SK-N-SH (cell line): ENCODE data around the gene PYGB. TPM values are rescaled to one million over a fixed set of nuclear protein-coding genes. Genes with fewer than 3 reads are reported as not detected.
A peak's percentile ranks its signal among the peaks of the same experiment; 100 is the strongest.

ENCODE experiments used
- CTCF ChIA-PET: fragments of 300-600, 350-600 bp; formaldehyde crosslinking; extraction: SDS; loops from one replicate; lab custom pipeline; 2021; lab: Yijun Ruan, JAX
- POLR2A ChIA-PET: fragments of 350-600 bp; sonication (Branson Sonifier 250); formaldehyde crosslinking; extraction: SDS; loops from one replicate; lab custom pipeline; 2020; ENCODE audit warnings: antibody characterized with exemption, inconsistent platforms; lab: Yijun Ruan, JAX
- DNase-seq: peaks from one replicate; pipeline ENCODE4 v3.0.0; 2012
- H2AFZ ChIP-seq: fragments of 200-600 bp; sonication (generic); 2 replicates; pipeline ENCODE4 v1.8.1; 2016; ENCODE audit warnings: antibody characterized with exemption, mild to moderate bottlenecking, low read depth
- H3F3A ChIP-seq: fragments of 200-600 bp; sonication (generic); replicated peaks from 2 replicates; pipeline ENCODE3; 2016; ENCODE audit warnings: antibody characterized with exemption, mild to moderate bottlenecking; ENCODE audit not compliant: insufficient read depth
- H3K27ac ChIP-seq, 2 experiments: fragments of 200-500 bp in 1 of 2; fragments of 200-600 bp in 1 of 2; sonication (Bioruptor generic) in 1 of 2; sonication (generic), shearing (Covaris generic) in 1 of 2; 2 replicates each; pipeline versions ENCODE4 v1.5.1 to v1.6.1; 2014 to 2016; ENCODE audit warnings: low read depth in 2 of 2, inconsistent platforms in 1 of 2, low read length in 1 of 2, mild to moderate bottlenecking in 1 of 2, mixed read lengths in 1 of 2
- H3K27me3 ChIP-seq: fragments of 200-600 bp; sonication (generic), shearing (Covaris generic); 2 replicates; pipeline ENCODE4 v1.6.1; 2016; ENCODE audit warnings: mixed run types; ENCODE audit not compliant: insufficient read depth
- H3K36me3 ChIP-seq, 2 experiments: fragments of 200-500 bp in 1 of 2; fragments of 200-600 bp in 1 of 2; sonication (Bioruptor generic) in 1 of 2; sonication (generic) in 1 of 2; replicated peaks in 1 of 2; 2 replicates each; pipeline versions ENCODE3 to v1.5.1; 2014 to 2016; ENCODE audit warnings: low read length in 1 of 2, mild to moderate bottlenecking in 1 of 2; ENCODE audit not compliant: insufficient read depth in 2 of 2, control insufficient read depth in 1 of 2
- H3K4me1 ChIP-seq, 2 experiments: fragments of 200-500 bp in 1 of 2; fragments of 200-600 bp in 1 of 2; sonication (Bioruptor generic) in 1 of 2; sonication (generic), shearing (Covaris generic) in 1 of 2; 2 replicates each; pipeline versions ENCODE4 v1.5.1 to v1.6.1; 2014 to 2016; ENCODE audit warnings: low read depth in 1 of 2, low read length in 1 of 2, mixed run types in 1 of 2; ENCODE audit not compliant: insufficient read depth in 2 of 2, control insufficient read depth in 1 of 2
- H3K4me2 ChIP-seq: fragments of 200-600 bp; sonication (generic), shearing (Covaris generic); 2 replicates; pipeline ENCODE4 v1.6.1; 2017; ENCODE audit warnings: mixed run types
- H3K4me3 ChIP-seq, 2 experiments: fragments of 200-500 bp in 1 of 2; fragments of 200-600 bp in 1 of 2; sonication (Bioruptor generic) in 1 of 2; sonication (generic), shearing (Covaris generic) in 1 of 2; 2 replicates each; pipeline versions ENCODE4 v1.5.1 to v1.8.1; 2014 to 2016; ENCODE audit warnings: low read depth in 2 of 2, inconsistent platforms in 1 of 2, low read length in 1 of 2, mild to moderate bottlenecking in 1 of 2, mixed read lengths in 1 of 2, moderate library complexity in 1 of 2
- H3K79me2 ChIP-seq: fragments of 200-600 bp; sonication (generic); 2 replicates; pipeline ENCODE4 v1.8.1; 2017; ENCODE audit warnings: mild to moderate bottlenecking; ENCODE audit not compliant: insufficient read depth
- H3K9ac ChIP-seq: fragments of 200-600 bp; sonication (generic); 2 replicates; pipeline ENCODE4 v1.6.1; 2017; ENCODE audit warnings: mixed run types
- H3K9me2 ChIP-seq: fragments of 200-600 bp; sonication (generic); 2 replicates; pipeline ENCODE4 v1.6.1; 2017; ENCODE audit warnings: mixed run types
- H3K9me3 ChIP-seq: fragments of 200-600 bp; sonication (generic); 2 replicates; pipeline ENCODE4 v1.6.1; 2017; ENCODE audit warnings: mixed run types, mild to moderate bottlenecking, moderate library complexity
- H4K20me1 ChIP-seq: fragments of 200-600 bp; sonication (generic); 2 replicates; pipeline ENCODE4 v1.6.1; 2017; ENCODE audit warnings: mild to moderate bottlenecking, mixed run types; ENCODE audit not compliant: insufficient read depth
- EP300 ChIP-seq, 2 experiments: IDR thresholded peaks; 2 replicates each; pipeline versions ENCODE4 v1.4.0 to v1.6.1; 2012; ENCODE audit warnings: borderline replicate concordance in 1 of 2, low read depth in 1 of 2, low read length in 1 of 2
- FOSL2 ChIP-seq: IDR thresholded peaks from 2 replicates; pipeline ENCODE4 v1.4.0; 2012; ENCODE audit warnings: low read depth, mild to moderate bottlenecking, moderate library complexity, borderline replicate concordance
- GATA2 ChIP-seq: sonication (generic); formaldehyde crosslinking; IDR thresholded peaks from 2 replicates; pipeline ENCODE4 v1.5.0; 2020; ENCODE audit warnings: mild to moderate bottlenecking, missing genetic modification reagents
- IRF3 ChIP-seq: fragments of 150-350 bp; IDR thresholded peaks from 2 replicates; pipeline ENCODE4 v1.6.1; 2016; ENCODE audit warnings: mild to moderate bottlenecking, low read depth, low read length
- MAX ChIP-seq: IDR thresholded peaks from 2 replicates; pipeline ENCODE4 v1.4.0; 2012; ENCODE audit warnings: low read depth
- MEF2A ChIP-seq: IDR thresholded peaks from 2 replicates; pipeline ENCODE4 v1.4.0; 2012; ENCODE audit warnings: low read depth, borderline replicate concordance
- MXI1 ChIP-seq: IDR thresholded peaks from 2 replicates; pipeline ENCODE4 v1.6.1; 2012; ENCODE audit warnings: mild to moderate bottlenecking, low read depth, low read length, improper control_type of control experiment
- PBX3 ChIP-seq: IDR thresholded peaks from 2 replicates; pipeline ENCODE4; 2012
- RAD21 ChIP-seq: IDR thresholded peaks from 2 replicates; pipeline ENCODE4 v1.6.1; 2012; ENCODE audit warnings: mild to moderate bottlenecking, low read length
- RCOR1 ChIP-seq: fragments of 150-350 bp; IDR thresholded peaks from 2 replicates; pipeline ENCODE4 v1.6.1; 2017; ENCODE audit warnings: antibody characterized with exemption, low read length
- RFX5 ChIP-seq: IDR thresholded peaks from 2 replicates; pipeline ENCODE4 v1.6.1; 2012; ENCODE audit warnings: mild to moderate bottlenecking, improper control_type of control experiment, low read length
- TEAD4 ChIP-seq: IDR thresholded peaks from 2 replicates; pipeline ENCODE4 v1.4.0; 2012; ENCODE audit warnings: mild to moderate bottlenecking, borderline replicate concordance; ENCODE audit not compliant: insufficient read depth
- USF2 ChIP-seq: fragments of 150-350 bp; IDR thresholded peaks from 2 replicates; pipeline ENCODE4 v1.6.1; 2017; ENCODE audit warnings: antibody characterized with exemption, low read length, low read depth, borderline replicate concordance
- YY1 ChIP-seq: IDR thresholded peaks from 2 replicates; pipeline ENCODE4 v1.4.0; 2012; ENCODE audit warnings: low read depth, mild to moderate bottlenecking
- WGBS: methylation state at CpG from one replicate; pipeline ENCODE4 v1.1.6; 2017; ENCODE audit warnings: low lambda C conversion rate; 5-methylcytosine and 5-hydroxymethylcytosine counted together
- polyA plus RNA-seq, 3 experiments: library from polyadenylated mRNA; depleted of rRNA; stranded (reverse); fragments of >200 nt; gene quantifications; 2 replicates each; pipeline ENCODE4 v1.2.3, GENCODE V29; 2012

PYGB gene
- polyA plus RNA-seq, 1 of the 3 experiments (the other 2 are of a cell fraction): 35.8 TPM

GRCh38 chr20:25318471-25319240 lies 70.8 kb downstream of the PYGB start:
- DNase-seq: no peak
- TF ChIP-seq USF2 (no peak), RFX5 (no peak)
- Histone ChIP-seq H4K20me1 (no peaks in the 10 kb centered on the region), H3K4me2 (no peak overlapping the region), H2AFZ (no peak overlapping the region), H3K9ac (no peak overlapping the region), H3F3A (no peaks in the 10 kb centered on the region), H3K27me3 (no peaks in the 10 kb centered on the region), H3K79me2 (no peaks in the 10 kb centered on the region; the same call in 1 of the 2 replicates), H3K9me2 (no peaks in the 10 kb centered on the region), H3K9me3 (no peaks in the 10 kb centered on the region), H3K36me3 (peaks cover 5 to 10% of the 10 kb centered on the region in 2 experiments), H3K4me1 (peaks cover 8 to 23% of the 10 kb centered on the region in 2 experiments; a peak in 2 of 4 replicates), H3K27ac (no peak overlapping the region), H3K4me3 (no peak overlapping the region)
- ChIA-PET CTCF (interaction anchor here (0.9 to 1.2 kb wide), 2 partner anchors 9 to 80 kb away, joined by 5 read pairs; no protein-coding TSS in a partner anchor), POLR2A (no interaction called here)
- 93% methylated on average over 15 of the region's 16 CpGs for WGBS

- CTCF ChIA-PET: interaction anchor here (0.6 to 1.2 kb wide), 5 partner anchors 15 to 80 kb away, joined by 3 to 5 read pairs (median 4); no protein-coding TSS in a partner anchor
- peaks cover 8 to 24% of the 10 kb centered on the region in 2 experiments; a peak in 2 of 4 replicates for H3K4me1 ChIP-seq
- H3K9me3 ChIP-seq: no peaks in the 10 kb centered on the region
- no peaks in the 10 kb centered on the region for H4K20me1 ChIP-seq
- H3K27me3 ChIP-seq: no peaks in the 10 kb centered on the region
- H3K4me2 ChIP-seq: no peak overlapping the region
- H3K27ac ChIP-seq: 0 out of 4 replicates have a peak overlapping the region, but pooled peaks of 1 of the 2 experiments have one; percentile 11
- H3F3A ChIP-seq: no peaks in the 10 kb centered on the region
- DNase-seq: no peak
- H3K9me2 ChIP-seq: no peaks in the 10 kb centered on the region
- TF ChIP-seq MEF2A (no peak), MAX (no peak), MXI1 (no peak), PBX3 (no peak), YY1 (no peak), TEAD4 (no peak), RFX5 (no peak), RAD21 (no peak), EP300 (IDR thresholded peaks at IDR 0.05; ENCODE audit: borderline replicate concordance in 1 of 2, low read depth in 1 of 2, low read length in 1 of 2) (no peak), GATA2 (CRISPR knock-in tag) (no peak), FOSL2 (no peak), RCOR1 (no peak), IRF3 (no peak)
- TF ChIP-seq, all 33 proteins: peak for 0
- 92% methylated on average over 11 of the region's 11 CpGs for WGBS
- Histone ChIP-seq H3K9ac (no peak overlapping the region), H3K36me3 (peaks cover 5 to 10% of the 10 kb centered on the region in 2 experiments), H3K4me3 (no peak overlapping the region), H3K79me2 (no peaks in the 10 kb centered on the region; the same call in 1 of the 2 replicates), H2AFZ (no peak overlapping the region)
- POLR2A ChIA-PET: no interaction called here
Measured at GRCh38 chr20:25319241-25320034, 71.6 kb downstream of the PYGB start.
